ENCODE data around the gene LAMC2.

The LAMC2 gene

GRCh38 chr1:183218971-183219615 lies 33.0 kb downstream of the LAMC2 start:
- TF ChIP-seq SIN3A (IDR thresholded peaks at IDR 0.05; ENCODE audit: borderline replicate concordance, insufficient read depth, low read length) = no peak
- no peak for TF ChIP-seq REST (IDR thresholded peaks at IDR 0.05; ENCODE audit: insufficient read depth in 1 of 2, low read depth in 2 of 2, low read length in 2 of 2)
- TF ChIP-seq TAF1 (IDR thresholded peaks at IDR 0.05; ENCODE audit: borderline replicate concordance, insufficient read depth, low read length) = no peak
- TF ChIP-seq POLR2AphosphoS5 (IDR thresholded peaks at IDR 0.05; ENCODE audit: low read depth, low read length) = no peak
- TF ChIP-seq FOXP2 (optimal IDR thresholded peaks at IDR 0.05; ENCODE audit: borderline replicate concordance, extremely low read depth, extremely low read length, insufficient read depth) = no peak

- TF ChIP-seq FOXP2 (optimal IDR thresholded peaks at IDR 0.05; ENCODE audit: borderline replicate concordance, extremely low read depth, extremely low read length, insufficient read depth) = no peak
- no peak for TF ChIP-seq REST (IDR thresholded peaks at IDR 0.05; ENCODE audit: insufficient read depth in 1 of 2, low read depth in 2 of 2, low read length in 2 of 2)
- no peak for TF ChIP-seq SIN3A (IDR thresholded peaks at IDR 0.05; ENCODE audit: borderline replicate concordance, insufficient read depth, low read length)
- no peak for TF ChIP-seq TAF1 (IDR thresholded peaks at IDR 0.05; ENCODE audit: borderline replicate concordance, insufficient read depth, low read length)
- no peak for TF ChIP-seq POLR2AphosphoS5 (IDR thresholded peaks at IDR 0.05; ENCODE audit: low read depth, low read length)
Measured at GRCh38 chr1:183219616-183220009, 33.5 kb downstream of the LAMC2 start.

GRCh38 chr1:183222909-183223308 lies 36.8 kb downstream of the LAMC2 start:
- TF ChIP-seq SIN3A (IDR thresholded peaks at IDR 0.05; ENCODE audit: borderline replicate concordance, insufficient read depth, low read length) (no peak), REST (IDR thresholded peaks at IDR 0.05; ENCODE audit: insufficient read depth in 1 of 2, low read depth in 2 of 2, low read length in 2 of 2) (no peak), POLR2AphosphoS5 (IDR thresholded peaks at IDR 0.05; ENCODE audit: low read depth, low read length) (no peak), TAF1 (IDR thresholded peaks at IDR 0.05; ENCODE audit: borderline replicate concordance, insufficient read depth, low read length) (no peak), FOXP2 (optimal IDR thresholded peaks at IDR 0.05; ENCODE audit: borderline replicate concordance, extremely low read depth, extremely low read length, insufficient read depth) (no peak)

- TF ChIP-seq SIN3A (IDR thresholded peaks at IDR 0.05; ENCODE audit: borderline replicate concordance, insufficient read depth, low read length) (no peak), FOXP2 (optimal IDR thresholded peaks at IDR 0.05; ENCODE audit: borderline replicate concordance, extremely low read depth, extremely low read length, insufficient read depth) (no peak), POLR2AphosphoS5 (IDR thresholded peaks at IDR 0.05; ENCODE audit: low read depth, low read length) (no peak), REST (IDR thresholded peaks at IDR 0.05; ENCODE audit: insufficient read depth in 1 of 2, low read depth in 2 of 2, low read length in 2 of 2) (no peak), TAF1 (IDR thresholded peaks at IDR 0.05; ENCODE audit: borderline replicate concordance, insufficient read depth, low read length) (no peak)
Measured at GRCh38 chr1:183223467-183223866, 37.4 kb downstream of the LAMC2 start.

Data from PFSK-1 (cell line).